NCI-H1417 (cell line): ENCODE data around the gene ATP13A4.
A peak's percentile ranks its signal among the peaks of the same experiment; 100 is the strongest.

Experiments used
- DNase-seq, 3 experiments: peaks; one replicate each; lab custom pipeline; 2025; lab: John Stamatoyannopoulos, UW

ATP13A4 gene

DNA sequence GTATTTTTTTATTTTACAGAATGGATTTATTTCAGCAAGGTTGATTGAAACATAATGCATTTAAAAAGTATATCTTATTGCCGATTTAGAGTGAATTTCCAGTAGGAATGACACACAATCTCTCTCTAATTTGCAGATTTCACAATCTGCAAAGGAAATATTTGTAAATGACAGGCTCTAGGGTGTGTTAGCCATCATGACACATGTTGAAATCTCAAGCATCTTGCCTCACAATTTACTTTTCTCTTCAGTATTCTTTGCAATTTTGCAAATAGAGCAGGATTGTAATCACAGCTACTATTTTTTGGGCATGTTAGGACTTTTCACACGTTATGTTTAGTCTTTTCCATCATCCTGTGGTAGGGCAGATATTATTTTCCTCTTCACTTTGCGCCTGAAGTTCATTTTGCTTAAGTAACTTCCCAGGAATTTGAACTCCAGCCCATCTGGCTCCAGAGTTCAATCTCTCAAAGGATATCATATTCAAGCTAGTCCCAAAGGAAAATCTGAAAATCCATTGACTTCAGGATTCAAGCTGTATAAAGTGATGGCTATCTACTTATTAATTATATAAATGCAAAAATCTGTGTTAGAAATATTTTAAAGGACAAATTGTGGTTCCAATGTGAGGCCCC lies 55.4 kb downstream of the ATP13A4 start:
- no peak for DNase-seq

DNA sequence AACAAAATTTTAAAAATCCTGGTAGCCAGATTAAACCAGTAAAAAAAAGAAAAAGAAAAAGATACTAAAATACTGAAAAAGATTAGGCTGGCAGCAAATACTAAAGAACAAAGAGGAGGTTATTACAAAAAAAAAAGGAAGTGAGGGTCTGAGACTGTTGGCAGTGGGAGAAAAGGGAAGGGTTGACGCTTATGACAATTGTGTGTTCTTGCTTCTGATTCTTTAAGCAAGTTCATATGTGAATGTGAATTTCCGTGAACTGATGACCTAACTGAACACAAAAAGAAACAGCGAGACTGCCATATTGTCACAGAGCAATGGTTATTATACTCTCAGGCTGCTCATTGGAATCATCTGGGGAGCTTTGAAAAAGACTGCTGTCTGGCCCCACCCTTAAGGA lies 56.5 kb downstream of the ATP13A4 start:
- DNase-seq: no peak

DNA sequence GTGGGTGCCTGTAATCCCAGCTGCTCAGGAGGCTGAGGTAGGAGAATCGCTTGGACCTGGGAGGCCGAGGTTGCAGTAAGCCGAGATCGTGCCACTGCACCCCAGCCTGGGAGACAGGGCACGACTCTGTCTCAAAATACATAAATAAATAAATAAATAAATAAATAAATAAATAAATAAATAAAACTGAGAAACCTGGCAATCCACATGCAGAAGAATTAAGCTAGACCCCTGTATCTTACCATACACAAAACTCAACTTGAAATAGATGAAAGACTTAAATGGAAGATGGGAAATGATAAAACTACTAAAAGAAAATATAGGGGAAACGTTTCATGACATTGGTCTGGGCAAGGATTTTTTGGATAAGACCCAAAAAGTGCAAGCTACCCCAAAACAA lies 58.0 kb downstream of the ATP13A4 start:
- DNase-seq: no peak

DNA sequence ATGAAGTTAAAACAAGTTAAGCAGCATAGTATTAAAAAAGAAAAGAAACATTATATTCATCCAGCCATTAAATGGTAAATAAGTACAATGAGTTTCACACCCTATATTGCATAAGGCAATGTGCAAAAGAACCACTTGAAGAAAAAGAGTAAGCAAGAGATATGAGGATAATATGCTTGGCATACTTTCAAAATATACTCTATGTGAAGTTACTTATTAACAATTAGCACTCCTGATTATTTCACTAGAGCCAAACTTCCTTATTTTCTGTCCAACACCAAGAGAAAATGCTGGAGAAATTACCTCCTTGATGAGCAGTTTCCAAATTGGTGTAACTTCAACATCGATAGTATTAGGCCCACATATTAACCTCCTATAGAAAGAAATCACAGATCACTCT lies 63.7 kb downstream of the ATP13A4 start:
- no peak for DNase-seq

DNA sequence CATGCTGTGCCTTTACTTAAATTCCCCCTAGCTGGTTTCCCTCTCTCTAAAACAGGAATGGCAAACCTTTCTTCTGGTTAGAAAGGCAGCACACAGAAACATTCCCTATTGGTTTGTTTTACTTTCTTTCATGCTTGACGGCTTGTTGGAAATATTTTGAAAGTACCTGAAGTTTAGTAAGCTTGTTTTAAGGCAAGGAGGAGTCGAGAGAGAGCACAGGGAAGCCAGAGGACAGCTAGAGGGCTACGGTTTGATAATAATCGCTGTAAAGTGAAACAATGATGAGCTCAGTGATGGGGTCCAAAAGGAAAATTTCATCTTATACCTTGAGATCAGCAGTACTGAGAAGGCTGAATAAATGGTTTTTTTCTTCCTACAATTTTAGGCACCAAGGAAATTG lies 64.1 kb downstream of the ATP13A4 start:
- no peak for DNase-seq

DNA sequence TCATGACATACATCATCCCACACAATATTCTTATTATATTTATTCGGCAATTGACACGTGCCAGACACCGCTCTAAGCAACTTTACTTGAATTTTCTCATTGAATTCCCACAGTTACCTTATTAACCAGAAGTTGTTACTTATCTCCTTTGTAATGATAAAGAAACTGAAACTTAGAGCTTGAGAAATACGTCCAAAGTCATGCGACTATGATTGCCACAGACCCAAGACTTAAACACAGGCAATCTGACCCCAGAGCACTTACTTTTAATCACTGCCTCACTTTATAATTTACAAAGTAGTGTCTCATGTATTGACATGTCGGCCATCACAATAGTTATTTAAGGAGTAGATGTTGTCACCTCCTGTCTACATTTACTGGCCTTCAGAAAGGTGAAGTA lies 64.7 kb downstream of the ATP13A4 start:
- DNase-seq: no peak

DNA sequence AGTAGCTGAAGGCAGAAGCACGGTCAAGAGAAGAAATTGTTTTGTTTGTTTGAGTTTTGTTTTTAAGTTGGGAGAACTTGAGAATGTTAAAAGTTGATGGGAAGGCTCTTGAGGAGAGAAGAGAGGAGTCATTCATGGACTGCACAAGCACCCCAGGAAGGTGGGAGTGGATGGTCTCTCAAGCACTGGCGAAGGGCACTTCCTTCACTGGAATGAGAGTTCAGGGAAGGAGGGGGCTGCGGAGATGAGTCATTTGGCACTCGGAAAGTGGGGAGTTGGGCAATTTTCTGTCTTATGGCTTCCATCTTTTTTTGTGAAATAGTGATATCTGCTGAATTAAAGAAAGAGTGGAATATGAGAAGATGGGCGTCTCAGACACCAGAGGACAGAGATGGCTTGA lies 66.0 kb downstream of the ATP13A4 start:
- no peak for DNase-seq

DNA sequence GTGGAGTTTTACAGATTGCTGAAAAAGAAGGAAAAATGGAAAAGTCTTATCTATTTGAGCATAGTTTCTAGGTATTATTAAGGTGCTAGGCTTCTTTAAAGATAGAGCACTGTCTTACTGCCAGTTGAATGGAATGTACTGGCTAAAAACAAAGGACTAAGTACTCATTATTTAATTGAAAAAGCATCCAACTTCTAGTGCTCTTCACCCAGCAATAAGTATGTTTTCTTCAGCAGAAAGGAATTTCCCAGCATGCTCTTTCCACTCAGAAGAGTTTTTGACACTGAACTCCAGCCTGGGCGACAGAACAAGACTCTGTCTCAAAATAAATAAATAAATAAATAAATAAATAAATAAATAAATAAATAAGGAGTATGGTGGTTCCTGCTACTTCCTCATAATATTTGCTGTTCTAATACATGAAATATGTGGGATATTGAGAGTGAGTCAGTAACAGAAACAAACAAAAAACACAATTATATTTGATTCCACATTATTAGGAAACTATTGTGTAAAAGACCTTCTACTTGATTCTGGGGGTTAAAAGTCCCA lies 70.6 kb downstream of the ATP13A4 start:
- no peak for DNase-seq

DNA sequence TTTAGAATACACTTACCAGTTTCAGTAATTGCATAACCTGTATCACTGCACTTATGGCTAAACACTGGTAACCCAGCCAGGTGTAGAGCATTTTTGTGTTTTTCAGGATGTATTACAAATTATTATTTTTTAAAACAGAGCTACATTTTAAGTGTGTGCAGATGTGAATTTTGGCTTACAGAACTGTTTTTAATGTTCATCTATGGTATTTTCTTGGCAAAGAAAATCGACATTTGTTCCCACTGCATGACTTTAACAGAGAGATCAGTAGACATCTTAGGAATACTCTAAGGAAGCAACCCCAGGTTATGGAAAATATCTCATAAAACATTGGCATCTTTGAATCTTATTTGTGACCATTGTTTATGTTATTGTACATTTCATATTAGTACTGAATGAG lies 73.3 kb downstream of the ATP13A4 start:
- no peak for DNase-seq

DNA sequence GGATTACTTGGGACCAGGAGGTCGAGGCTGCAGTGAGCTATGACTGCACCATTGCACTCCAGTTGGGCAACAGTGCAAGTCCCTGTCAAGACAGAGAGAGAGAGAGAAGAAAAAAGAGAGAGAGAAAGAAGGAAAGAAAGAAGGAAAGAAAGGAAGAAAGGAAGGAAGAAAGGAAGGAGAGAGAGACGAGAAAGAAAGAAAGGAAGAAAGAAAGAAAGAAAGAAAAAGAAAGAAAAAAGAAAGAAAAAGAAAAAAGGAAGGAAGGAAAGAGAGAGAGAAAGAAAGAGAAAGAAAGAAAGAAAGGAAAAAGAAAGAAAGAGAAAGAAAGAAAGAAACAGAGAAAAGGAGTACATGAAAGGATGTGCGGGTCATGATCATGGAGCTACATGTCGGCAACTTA lies 80.2 kb downstream of the ATP13A4 start:
- DNase-seq: no peak

DNA sequence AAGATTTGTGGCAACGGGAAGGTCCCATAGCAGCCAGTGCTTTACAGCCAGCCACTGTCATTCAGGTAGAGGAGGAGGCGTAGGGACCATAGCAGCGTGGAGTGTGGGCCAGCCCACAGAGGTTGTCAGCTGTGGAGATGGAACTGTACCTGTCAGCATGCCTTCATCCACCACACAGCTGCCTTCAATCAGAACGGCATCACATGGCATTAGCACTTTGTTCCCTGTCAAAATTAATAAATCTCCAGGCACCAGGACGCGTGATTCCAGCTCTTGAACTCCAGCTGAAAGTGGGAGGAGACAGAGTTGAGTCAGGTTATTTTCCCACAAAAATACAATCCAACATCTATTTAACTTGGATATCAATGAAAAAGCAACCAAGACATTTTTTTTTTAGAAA lies 84.0 kb downstream of the ATP13A4 start:
- no peak for DNase-seq

DNA sequence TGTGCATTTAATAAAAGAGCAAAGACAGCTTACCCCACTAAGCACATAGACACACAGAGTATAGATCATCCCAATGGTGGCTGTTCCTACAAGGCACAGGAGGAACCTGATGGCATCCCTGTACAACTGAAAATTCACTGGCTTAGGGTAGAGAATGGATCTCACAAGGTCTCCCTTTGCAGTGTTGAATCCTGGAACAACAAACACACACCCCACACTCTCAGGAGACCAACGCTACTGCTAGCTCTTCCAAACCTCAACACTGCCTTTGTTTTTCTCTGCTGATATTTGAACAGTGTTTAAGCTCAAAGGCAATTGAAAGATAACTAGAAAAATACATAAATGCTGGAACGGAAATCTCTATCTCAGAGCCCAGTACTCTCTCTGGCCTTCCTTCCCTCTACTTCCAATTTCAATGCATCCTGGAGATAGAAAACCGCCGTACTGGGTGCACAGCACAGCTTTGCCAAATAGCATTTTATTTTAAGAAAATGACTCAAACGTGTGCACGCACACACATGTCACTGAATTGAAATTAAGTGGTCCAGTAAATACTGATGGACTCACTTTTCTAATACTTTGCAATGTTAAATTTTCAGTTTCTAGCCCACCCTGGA lies 88.6 kb downstream of the ATP13A4 start:
- DNase-seq: no peak

DNA sequence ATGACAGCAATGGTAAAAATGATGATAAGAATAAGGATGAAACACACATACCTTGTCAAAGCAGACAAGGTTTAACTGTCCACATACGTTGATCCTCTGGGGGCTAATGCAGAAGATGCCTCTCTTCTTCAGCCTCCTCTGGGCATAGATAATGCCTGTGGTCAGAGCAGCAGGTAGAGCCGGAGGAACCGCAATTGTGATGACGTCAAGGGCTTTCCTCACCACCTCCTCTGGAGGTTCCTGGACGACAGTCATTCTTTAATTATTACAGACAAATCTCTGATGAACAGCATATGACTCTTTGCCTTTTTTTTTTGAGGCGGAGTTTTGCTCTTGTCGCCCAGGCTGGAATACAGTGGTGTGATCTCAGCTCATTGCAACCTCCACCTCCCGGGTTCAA lies 89.8 kb downstream of the ATP13A4 start:
- DNase-seq: no peak

DNA sequence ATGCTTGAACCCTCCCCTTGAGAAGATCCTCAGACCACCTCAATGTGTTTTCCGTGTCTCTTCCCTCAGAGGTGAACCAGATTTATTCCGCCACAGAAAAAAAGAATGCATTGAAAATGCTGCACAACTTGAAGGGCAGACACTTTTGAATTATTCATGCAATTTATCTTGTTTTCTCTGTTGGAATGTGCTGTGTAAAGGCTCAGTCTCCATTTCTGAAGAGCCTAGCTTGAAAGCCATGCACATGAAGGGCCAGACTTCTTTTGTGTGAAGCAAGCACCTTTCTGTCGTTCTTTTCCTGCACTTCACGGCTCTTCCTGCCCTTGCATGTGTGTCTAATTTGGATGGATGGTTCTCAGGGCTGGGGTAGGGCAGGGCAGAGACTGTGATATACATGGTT lies 97.2 kb downstream of the ATP13A4 start:
- peak in 1 of 3 experiments; percentile 71 for DNase-seq

DNA sequence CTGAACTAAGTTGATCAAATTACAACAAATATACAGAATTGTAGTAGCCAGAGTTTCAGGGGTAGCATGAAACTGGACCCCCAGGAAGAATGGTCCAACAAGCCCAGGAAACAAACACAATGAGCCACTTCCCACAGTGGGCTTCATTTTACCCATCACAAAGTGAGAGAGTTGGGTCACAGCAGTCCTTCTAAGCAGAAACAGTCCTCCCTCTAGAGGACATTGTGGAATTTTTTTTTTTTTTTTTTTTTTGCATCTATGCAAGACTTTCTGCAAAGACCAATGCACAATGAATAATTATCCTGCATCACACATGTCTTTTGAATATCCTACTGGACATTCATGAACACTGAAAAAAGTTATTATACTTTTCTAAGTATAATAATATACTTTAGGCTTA lies 102.4 kb downstream of the ATP13A4 start:
- peak in 2 of 3 experiments; percentile 3 to 45 for DNase-seq

DNA sequence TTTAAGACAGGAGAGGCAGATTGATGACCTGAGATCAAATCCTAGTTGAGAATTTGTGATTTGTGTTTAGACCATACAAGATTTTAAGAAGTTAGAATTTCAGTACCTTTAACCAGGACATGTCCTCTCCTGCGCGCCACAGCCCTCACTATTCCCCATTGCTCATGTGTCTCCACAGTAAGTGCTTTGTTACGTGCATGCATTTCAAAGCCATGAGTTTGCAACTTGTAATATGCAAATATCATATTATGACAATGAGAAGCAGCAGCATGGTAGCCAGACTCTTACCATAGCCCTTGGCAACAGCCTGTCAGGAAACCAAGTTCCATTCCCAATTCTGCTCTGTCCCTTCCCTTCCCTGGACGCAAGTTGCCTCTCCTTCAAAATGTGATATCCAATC lies 102.8 kb downstream of the ATP13A4 start:
- no peak for DNase-seq

DNA sequence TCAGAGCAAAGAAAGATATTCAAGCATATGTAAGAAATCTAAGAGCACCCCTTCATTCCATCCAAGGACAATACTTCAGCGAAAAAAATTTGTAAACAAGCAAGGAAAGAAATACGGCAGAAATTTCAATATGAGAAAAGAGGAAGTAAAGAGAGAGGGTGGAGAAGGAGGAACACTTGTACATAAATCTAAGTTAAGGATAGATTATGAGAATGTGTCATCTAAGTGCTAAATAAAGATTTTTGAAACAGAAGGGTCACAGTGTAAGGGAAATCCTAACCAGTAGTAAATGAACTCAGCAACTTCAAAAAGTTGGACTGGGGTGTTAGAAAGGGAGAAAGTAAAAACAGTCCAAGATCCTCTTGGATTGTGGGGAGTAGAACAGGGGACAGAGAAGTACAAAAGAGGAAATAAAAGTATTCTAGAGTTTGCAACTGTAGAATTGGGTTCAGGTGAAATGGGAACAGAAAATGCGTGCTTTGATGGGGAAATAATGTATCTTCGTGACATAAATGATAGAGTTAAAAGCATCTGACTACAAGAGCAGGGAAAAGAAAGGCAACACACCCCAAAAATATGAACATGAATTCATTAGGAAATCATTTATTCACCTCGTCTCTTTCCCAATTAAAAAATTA lies 107.6 kb downstream of the ATP13A4 start:
- no peak for DNase-seq

DNA sequence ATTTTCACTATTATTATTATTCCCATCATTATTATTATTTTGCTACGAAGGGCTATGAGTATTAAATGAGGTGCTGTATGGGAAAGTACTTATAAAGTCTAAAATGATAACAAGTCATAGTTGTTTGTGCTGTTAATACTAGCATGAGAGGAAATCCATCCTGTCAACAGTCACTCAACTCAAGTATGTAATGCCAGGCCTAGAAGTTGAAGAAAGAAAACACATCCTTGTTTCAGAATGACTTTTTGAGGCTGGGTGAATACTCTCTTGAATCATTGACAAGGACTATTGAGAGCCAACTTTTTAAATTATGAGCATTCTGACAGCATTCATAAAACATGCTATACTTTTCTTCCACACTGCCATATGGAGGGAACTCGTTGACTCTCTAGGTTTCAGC lies 115.3 kb downstream of the ATP13A4 start:
- no peak for DNase-seq

DNA sequence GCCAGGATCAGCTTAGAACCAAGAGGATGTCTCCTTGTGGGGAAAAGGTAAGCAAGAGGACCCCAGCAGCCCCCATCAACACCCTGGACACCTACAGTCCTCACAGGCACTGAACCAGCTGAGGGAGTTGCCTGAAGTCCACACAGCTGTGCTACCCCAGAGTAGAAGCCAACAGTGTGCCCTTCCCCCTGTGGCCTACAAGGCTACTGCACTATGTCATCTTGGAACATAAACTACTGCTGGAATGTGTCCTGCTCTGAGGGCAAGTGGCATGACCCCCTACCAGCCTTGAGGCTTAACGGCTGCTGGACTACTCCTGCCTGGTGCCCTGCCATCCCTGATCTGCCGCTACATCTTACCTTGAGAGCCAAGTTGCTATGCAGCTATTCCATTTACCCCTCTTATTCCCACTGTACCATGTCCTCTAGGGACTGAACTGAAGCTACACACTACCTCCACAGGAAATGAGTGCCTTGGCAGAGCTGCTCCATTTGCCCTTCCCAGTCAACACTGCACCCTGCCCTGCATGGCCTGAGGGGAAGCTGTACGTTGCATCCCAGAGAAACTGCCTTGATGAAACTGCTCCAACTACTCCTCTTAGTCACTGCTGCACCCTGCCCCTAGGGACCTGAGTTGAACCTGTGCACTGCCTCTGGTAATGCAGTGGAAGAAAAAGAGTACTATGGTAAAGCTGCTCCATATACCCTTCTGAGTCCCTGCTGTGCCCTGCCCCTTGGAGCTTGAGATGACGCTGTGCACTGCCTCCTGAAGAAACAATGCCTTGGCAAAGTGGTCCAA lies 135.9 kb downstream of the ATP13A4 start:
- DNase-seq: no peak

DNA sequence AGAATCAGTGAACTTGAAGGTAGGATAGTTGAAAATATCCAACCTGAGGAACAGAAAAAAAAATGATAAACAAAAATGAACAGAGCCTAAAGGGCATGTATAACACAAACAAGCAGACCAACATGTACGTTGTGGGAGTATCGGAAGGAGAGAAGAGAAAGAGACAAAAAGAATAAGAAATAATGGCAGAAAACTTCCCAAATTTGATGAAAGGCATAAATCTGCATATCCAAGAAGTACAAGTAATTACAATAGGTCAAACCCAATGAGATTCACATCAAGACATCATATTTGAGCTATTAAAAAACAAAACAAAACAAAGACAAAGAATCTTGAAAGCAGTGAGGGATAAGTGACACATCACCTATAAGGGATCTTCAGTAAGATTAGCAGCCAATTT lies 138.1 kb downstream of the ATP13A4 start:
- no peak for DNase-seq

DNA sequence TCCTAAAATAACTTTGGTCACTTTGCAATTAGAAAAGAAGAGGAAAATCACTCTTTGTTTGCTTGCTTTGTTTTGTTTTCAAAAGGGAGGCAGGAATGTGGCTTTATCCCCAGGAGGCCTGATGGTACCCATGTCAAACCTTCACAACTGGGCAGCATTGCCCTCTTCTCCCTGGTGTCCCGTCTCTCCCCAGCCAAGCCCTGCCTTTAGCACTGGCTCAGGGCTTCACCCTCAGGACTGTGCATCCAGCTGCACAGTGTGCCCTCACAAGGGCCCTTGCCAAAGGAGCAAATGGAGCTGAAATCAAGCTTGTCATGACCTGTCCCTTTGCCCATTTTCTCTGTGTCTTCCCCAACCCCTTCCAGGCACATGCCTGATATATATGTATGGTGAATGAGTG lies 147.0 kb downstream of the ATP13A4 start:
- no peak for DNase-seq

DNA sequence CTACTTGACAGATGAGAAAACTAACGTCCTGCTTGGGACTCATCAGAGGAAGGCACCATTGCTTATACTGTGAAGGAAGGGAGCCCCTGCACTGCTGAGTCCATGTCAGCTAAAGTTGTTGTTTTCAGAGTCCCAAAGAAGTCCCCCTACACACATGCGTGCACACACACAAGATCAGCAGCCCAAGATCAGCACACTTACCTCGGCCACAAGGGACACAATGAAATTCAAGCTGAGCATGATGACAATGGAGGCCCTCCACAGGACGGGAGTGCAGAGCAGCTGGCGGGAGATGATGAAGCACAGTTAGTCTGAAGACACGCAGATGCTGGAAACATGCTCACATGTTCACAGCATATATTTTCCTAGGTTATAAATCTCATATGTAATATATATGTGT lies 147.6 kb downstream of the ATP13A4 start:
- DNase-seq: no peak

DNA sequence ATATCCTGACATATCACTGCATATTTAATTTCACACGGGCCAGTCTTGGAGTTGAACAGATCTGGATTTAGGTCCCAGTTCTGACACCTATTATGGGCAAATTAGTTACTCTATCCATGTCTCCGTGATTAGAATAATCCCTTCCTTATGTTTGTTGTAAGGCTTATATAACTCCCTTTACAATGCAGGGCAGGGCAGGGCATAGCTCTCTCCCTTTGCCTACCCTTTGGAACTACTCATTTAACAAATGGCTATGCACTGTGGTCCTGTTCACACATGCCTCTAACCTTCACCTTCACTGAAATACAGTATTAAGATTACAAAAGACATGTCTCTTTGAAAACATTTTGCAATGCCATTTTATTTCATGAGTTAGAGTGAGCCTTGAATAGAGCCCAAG lies 151.4 kb downstream of the ATP13A4 start:
- DNase-seq: no peak
